HCEC 1CT (cell line): ENCODE measurements around the gene HMCN2.
A peak's percentile ranks its signal among the peaks of the same experiment; 100 is the strongest.

Source experiments
- DNase-seq: peaks from one replicate; pipeline ENCODE4 v3.0.0-alpha.2; 2017

HMCN2 gene, protein sequence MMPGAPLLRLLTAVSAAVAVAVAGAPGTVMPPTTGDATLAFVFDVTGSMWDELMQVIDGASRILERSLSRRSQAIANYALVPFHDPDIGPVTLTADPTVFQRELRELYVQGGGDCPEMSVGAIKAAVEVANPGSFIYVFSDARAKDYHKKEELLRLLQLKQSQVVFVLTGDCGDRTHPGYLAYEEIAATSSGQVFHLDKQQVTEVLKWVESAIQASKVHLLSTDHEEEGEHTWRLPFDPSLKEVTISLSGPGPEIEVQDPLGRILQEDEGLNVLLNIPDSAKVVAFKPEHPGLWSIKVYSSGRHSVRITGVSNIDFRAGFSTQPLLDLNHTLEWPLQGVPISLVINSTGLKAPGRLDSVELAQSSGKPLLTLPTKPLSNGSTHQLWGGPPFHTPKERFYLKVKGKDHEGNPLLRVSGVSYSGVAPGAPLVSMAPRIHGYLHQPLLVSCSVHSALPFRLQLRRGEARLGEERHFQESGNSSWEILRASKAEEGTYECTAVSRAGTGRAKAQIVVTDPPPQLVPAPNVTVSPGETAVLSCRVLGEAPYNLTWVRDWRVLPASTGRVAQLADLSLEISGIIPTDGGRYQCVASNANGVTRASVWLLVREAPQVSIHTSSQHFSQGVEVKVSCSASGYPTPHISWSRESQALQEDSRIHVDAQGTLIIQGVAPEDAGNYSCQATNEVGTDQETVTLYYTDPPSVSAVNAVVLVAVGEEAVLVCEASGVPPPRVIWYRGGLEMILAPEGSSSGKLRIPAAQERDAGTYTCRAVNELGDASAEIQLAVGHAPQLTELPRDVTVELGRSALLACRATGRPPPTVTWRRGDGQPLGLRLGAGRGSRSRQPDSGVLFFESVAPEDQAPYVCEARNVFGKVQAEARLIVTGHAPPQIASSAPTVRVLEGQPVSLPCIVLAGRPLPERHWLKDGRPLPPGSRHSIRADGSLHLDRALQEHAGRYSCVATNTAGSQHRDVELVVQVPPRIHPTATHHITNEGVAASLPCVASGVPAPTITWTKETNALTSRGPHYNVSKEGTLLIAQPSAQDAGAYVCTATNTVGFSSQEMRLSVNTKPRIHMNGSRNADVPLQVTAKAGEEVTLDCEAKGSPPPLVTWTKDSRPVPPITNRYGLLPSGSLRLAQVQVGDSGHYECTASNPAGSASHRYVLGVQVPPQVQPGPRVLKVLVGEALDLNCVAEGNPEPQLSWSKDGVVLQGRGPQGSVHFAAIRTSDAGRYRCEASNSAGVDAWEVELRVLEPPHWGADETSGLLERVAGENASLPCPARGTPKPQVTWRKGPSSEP (N-terminal part only)

GRCh38 chr9:130265431-130266235, at the start of gene HMCN2:
Gene HMCN2 (plus strand): TSS chr9:130265760. CDS start chr9:130265879, 119 bp downstream.
- DNase-seq, result no peak

GRCh38 chr9:130217838-130218237, 47.7 kb upstream of the HMCN2 start:
- DNase-seq, result no peak

DNA sequence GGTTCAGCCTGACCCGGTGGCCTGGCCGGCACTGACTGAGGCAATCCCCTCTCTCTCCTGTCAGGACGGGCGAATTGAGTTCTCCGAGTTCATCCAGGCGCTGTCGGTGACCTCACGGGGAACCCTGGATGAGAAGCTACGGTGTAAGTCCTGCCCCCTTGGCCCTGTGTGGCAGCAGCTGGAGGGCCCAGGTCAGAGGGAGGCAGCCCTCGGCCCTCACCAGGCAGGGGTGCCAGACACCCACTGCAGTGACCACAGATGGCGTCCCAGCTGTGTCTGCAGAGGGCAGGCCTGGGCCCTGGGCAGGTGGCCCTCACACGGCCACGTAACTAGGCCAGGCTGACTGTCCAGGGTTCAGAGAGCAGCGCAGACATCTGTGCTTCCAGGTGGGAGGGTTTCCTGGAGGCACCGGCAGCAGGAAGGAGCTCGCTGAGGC, 45.9 kb upstream of the HMCN2 start:
- no peak for DNase-seq

DNA sequence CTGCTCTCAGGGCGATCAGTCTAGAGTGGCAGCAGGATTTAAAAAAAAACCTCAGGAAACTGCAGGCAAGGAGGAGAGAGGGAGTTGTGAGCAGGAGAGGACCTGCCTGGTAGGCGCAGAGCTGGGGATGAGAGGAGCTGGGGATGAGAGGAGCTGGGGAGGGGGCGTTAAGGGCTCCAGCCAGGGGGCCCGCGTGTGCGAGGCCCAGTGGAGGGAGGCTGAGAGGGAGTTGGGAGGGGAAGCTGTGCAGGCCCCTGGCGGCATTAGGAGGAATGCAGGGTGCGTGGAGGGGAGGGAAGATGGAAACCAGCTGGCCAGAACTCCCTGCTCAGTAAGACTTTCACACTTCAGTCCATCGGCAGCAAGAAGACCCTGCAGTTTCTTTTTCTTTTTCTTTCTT, 45.2 kb upstream of the HMCN2 start:
- DNase-seq, result peak; percentile 44

GRCh38 chr9:130222833-130223232, 42.7 kb upstream of the HMCN2 start:
- no peak for DNase-seq

GRCh38 chr9:130225071-130225470, 40.5 kb upstream of the HMCN2 start:
- no peak for DNase-seq

DNA sequence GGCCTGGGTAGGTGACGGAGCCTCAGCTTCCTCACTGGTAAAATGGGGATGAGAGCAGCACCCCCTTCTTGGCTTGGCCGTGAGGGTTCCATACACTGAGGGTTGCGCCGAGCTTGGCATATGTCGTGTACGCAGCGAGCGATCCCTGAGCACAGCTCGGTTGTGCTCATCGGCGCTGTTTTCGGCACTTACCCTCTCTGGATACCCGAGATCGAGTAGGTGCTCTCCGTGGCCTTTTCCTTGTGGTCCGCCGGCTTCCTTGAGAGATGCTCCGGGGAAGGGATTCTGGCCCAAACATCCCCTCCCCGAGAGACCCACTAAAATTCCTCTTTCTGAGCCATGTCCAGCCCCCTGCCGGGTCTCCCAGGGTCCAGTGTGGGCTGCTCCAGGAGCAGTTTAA, 40.0 kb upstream of the HMCN2 start:
- DNase-seq, result no peak

- no peak for DNase-seq
Observed at GRCh38 chr9:130226112-130226511, 39.4 kb upstream of the HMCN2 start.

DNA sequence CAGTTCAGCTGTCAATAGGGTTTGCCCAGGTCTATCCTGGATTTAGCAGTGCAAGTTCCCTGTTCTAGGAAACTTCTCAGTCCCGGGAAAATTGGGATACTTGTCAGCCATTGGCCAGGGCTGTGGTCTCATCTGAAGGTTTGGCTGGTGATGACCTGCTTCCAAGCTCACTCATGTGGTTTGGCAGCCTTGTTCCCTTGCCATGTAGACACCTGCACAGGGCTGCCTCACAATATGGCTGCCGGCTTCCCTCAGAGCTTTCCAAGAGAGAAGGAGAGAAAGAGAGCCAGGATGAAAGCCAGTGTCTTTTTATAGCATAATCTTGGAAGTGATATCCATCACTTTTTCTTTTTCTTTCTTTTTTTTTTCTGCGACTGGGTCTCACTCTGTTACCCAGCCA, 37.7 kb upstream of the HMCN2 start:
- no peak for DNase-seq

DNA sequence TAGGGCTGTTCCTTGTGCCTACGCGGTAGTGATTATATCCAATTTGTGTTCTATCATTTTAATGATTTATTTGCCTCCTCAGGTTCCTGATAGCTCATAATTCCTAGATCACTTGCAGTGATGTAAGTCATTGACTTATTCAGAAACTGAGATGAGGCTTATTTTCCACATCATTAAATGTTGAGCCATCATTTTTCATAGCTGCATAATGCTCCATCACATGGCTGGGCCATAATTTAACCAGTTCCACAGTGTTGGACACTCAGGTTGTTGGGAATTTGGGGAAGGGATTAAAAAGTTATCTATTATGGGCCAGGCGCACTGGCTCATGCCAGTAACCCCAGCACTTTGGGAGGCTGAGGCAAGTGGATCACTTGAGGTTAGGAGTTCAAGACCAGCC, 35.8 kb upstream of the HMCN2 start:
- no peak for DNase-seq

- no peak for DNase-seq
Observed at GRCh38 chr9:130230631-130231030, 34.9 kb upstream of the HMCN2 start.

- DNase-seq, result no peak
Observed at GRCh38 chr9:130232899-130233586, 32.5 kb upstream of the HMCN2 start.

DNA sequence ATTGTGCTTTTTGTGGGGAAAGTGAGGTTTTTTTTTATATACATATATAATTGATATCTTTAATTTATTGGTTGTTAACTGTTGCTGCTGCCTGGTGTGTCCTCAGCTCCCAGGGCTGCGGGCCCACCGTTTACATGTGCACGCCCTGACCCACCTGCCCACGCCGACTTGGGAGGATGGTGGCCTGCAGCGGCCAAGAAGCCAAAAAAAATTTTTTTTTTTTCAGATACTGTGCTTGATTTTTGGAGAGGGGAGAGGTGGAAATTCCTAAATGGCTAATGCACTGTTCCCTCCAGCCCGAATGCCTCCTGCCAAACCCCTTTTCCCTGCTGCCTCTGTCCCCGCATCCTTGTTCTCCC, 32.0 kb upstream of the HMCN2 start:
- DNase-seq, result no peak

DNA sequence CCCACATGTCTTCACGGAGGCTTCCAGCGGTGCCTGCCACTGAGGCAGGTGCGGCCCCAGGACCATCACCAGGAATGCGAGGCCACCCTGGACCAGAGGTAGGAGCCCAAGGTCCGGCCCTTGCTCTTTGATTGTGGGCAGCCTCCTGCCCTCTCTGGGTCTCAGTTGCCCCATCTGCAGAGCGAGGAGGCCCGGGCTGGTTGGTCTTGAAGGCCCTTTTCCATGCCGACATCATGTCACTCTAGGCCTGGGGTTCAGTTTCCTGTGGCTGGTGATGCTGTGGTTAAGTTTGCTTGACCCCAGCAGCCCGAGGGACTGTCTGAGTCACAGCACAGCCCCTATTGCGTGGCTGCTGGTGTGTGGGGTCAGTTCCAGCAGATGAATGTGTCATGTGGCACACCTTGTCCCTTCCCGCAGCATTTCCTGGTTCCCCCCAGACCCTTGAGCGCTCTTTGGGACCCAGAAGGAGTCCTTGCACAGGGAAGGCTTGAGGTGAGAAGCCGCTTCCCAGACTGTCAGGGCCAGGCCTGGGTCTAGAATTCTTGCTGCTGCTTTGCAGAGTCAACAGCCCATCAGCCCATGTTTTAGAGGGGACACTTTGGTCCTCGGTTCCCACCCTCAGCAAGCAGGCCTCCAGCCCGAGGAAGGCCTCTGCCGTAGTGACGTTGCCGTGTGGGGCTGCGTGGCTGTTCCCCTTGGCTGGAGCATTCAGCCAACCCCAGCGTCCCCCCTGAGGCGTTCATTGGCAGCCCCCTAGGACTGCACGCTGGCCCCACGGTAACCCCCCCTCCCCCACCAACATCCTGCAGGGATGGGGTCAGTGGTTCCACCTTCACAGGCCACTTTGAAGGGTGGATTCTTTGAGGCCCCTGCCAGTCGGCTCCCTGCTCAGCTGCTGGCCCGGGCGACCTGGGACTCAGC, 31.0 kb upstream of the HMCN2 start:
- DNase-seq, result peak; percentile 36

DNA sequence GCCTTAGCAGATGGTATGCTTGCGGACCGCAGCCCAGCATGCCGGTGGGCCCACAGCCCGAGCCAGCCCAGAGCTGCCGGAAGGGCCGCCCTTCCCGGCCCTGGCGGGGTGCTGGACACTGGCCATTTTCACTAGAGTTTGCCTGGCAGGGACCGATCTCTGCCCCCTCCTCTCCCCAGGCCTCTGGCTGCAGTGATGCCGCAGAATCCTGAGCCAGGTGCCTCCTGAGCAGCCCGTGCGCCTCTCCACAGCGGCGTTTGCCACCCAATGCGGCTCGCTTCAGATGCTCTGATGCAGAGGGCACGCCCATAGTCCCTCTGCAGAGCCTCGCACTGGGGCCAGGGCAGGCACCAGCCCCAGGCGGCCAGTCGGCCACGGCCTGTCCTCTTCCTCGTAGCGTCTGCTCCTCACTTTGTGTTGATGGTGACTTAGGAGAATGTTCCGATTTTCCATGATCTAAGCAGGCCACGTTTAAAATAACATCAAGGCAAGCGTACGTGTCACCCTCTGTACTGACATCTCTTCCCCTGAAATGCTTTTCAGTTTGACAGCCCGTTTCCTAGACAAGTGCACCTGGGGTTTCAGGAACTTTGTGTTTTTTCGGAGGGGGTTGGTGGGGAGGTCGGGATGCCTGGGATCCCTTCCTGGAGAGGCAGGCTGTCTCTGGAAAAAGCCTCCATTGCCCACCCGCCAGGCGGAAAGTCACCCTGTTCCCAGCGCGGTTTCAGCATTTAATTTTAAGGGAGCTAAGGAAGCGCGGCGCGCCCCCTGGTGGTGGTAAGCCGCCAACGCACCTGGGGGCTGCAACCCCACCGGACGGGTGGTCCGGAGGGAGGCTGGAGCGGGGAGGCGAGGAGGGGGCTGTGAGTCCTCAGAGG, 29.8 kb upstream of the HMCN2 start:
- peak; percentile 21 for DNase-seq

GRCh38 chr9:130236436-130236985, 29.0 kb upstream of the HMCN2 start:
- no peak for DNase-seq

- DNase-seq, result peak; percentile 26
Observed at GRCh38 chr9:130237076-130237475, 28.5 kb upstream of the HMCN2 start.

DNA sequence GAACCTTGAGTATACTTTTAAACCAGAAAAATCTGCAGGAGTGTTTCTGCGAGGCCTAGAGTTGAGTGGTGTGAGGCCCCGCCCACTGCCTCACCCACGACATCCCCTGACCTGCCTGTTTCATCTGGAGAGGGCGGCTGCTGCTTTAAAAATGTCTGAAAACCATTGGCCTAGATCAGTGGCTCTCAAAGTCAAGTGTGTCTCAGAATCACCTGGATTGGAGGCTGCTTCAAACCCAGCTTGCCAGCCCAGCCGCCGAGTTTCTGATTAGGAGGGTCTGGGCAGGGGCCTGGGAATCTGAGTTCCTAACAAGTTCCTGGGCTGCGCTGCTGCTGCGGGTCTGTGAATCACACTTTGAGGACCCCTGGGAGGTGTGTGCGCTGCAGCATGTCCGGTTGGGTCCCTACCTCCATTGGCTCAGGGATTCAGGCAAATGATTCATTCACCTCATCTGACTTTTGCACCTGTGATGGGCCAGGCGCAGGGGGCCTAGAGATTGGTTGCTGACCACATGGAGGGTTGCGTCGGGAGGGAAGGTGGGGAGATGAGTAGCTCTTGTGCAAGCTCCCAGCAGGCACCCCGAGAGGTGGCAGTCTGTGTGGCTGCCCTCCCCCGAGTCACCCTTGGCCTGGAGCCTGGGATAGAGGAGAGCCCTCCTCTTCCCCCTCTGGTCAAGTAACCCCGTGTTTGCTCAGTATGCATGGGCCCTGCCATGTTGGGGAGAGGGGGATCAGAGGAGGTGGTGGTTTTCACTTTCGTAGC, 27.6 kb upstream of the HMCN2 start:
- no peak for DNase-seq

- no peak for DNase-seq
Observed at GRCh38 chr9:130239363-130239695, 26.2 kb upstream of the HMCN2 start.
